ENCODE results near the gene WASF2. TPM values are rescaled to one million over a fixed set of nuclear protein-coding genes. Genes with fewer than 3 reads are reported as not detected.

The WASF2 gene
- total and polyA plus RNA-seq, 2 of the 8 experiments (the other 6 are each of a cell fraction or from before 2014, with no cell fraction given): 32.1 to 86.6 TPM

- TF ChIP-seq CHD2 (IDR thresholded peaks at IDR 0.05; ENCODE audit: low read length): no peak
- no peak for TF ChIP-seq EGR1 (IDR thresholded peaks at IDR 0.05; ENCODE audit: borderline replicate concordance, low read depth, low read length)
- 0 out of 4 replicates have a peak, but pooled peaks of 1 of the 3 experiments have one; percentile 16 for TF ChIP-seq CTCF (IDR thresholded peaks at IDR 0.05; ENCODE audit: control extremely low read depth in 1 of 3, insufficient read depth in 1 of 3, low read depth in 1 of 3, low read length in 3 of 3)
- TF ChIP-seq HDAC2 (IDR thresholded peaks at IDR 0.05; ENCODE audit: borderline replicate concordance in 1 of 2, low read depth in 2 of 2, low read length in 2 of 2): no peak
- no peak for TF ChIP-seq KDM1A (IDR thresholded peaks at IDR 0.05; ENCODE audit: borderline replicate concordance, low read length)
- TF ChIP-seq CBX8 (IDR thresholded peaks at IDR 0.05; ENCODE audit: borderline replicate concordance, low read depth, low read length): no peak
- TF ChIP-seq CREB1 (IDR thresholded peaks at IDR 0.05): peak; percentile 84
- TF ChIP-seq MAX (IDR thresholded peaks at IDR 0.05): peak; percentile 10; the same call in 1 of the 2 replicates
- TF ChIP-seq USF2 (IDR thresholded peaks at IDR 0.05; ENCODE audit: low read length): peak; percentile 31; the same call in 1 of the 2 replicates
- peak; percentile 82 for TF ChIP-seq ATF2 (IDR thresholded peaks at IDR 0.05; ENCODE audit: low read length)
- no peak for TF ChIP-seq TCF12 (IDR thresholded peaks at IDR 0.05; ENCODE audit: low read depth, low read length)
- TF ChIP-seq HDAC6 (IDR thresholded peaks at IDR 0.05; ENCODE audit: low read depth, low read length): no peak
- TF ChIP-seq SP4 (IDR thresholded peaks at IDR 0.05; ENCODE audit: low read length): 0 out of 2 replicates have a peak, but pooled peaks have one; percentile 7
- no peak for TF ChIP-seq ZNF274 (IDR thresholded peaks at IDR 0.05; ENCODE audit: borderline replicate concordance, extremely low read depth, low read length)
- TF ChIP-seq POLR2A (IDR thresholded peaks at IDR 0.05; ENCODE audit: control extremely low read depth in 1 of 2, low read depth in 2 of 2, low read length in 2 of 2): no peak; a peak in 1 of 3 replicates
- TF ChIP-seq TAF1 (IDR thresholded peaks at IDR 0.05; ENCODE audit: low read depth, low read length): 0 out of 2 replicates have a peak, but pooled peaks have one; percentile 25
- TF ChIP-seq RFX5 (IDR thresholded peaks at IDR 0.05; ENCODE audit: borderline replicate concordance, low read depth, low read length): no peak
Measured at GRCh38 chr1:27391511-27392095, 98.4 kb downstream of the WASF2 start (continued).

Measured in H1 (cell line).